ENCODE measurements around the gene PCDHGB1.

DNA sequence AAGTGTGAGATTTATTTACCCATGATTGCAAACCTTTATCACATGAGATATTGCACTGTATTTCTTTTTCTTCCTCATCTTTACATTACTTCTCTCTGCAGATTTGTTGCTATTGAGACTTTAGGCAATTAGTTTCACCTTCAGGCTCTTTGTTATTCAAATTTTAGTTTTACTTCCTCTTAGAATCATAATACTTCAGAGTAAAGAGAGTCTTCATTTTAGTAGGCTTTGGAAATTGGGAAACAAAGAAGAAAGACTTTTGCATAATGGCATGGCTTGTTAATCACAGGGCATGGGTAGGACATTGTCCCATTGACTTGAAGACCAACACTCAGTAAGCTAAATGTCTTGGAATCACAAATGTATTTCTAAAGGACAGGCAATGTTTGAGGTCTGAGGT lies 12.8 kb downstream of the PCDHGB1 start:
- TF ChIP-seq, protein P1, sequence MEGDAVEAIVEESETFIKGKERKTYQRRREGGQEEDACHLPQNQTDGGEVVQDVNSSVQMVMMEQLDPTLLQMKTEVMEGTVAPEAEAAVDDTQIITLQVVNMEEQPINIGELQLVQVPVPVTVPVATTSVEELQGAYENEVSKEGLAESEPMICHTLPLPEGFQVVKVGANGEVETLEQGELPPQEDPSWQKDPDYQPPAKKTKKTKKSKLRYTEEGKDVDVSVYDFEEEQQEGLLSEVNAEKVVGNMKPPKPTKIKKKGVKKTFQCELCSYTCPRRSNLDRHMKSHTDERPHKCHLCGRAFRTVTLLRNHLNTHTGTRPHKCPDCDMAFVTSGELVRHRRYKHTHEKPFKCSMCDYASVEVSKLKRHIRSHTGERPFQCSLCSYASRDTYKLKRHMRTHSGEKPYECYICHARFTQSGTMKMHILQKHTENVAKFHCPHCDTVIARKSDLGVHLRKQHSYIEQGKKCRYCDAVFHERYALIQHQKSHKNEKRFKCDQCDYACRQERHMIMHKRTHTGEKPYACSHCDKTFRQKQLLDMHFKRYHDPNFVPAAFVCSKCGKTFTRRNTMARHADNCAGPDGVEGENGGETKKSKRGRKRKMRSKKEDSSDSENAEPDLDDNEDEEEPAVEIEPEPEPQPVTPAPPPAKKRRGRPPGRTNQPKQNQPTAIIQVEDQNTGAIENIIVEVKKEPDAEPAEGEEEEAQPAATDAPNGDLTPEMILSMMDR (IDR thresholded peaks at IDR 0.05), result no peak
- TF ChIP-seq ZFX (IDR thresholded peaks at IDR 0.05; ENCODE audit: borderline replicate concordance), result no peak
